Fibroblast of skin of right biceps (primary cell): ENCODE results near the gene ORC5.

ENCODE experiments used
- DNase-seq: peaks from one replicate; pipeline ENCODE4 v3.0.0-alpha.2; 2013

The ORC5 gene

GRCh38 chr7:104124469-104124868 is 83.3 kb downstream of the ORC5 start:
- no peak for DNase-seq

GRCh38 chr7:104123786-104124185 is 84.0 kb downstream of the ORC5 start:
- peak; percentile 7 for DNase-seq

GRCh38 chr7:104113788-104114187 is 94.0 kb downstream of the ORC5 start:
- DNase-seq, result no peak

- no peak for DNase-seq
These were observed 95.2 kb downstream of the ORC5 start for GRCh38 chr7:104112623-104113022.

- DNase-seq, result no peak
These were observed 96.5 kb downstream of the ORC5 start for GRCh38 chr7:104111271-104111670.

- DNase-seq, result no peak
These were observed 101.5 kb downstream of the ORC5 start for GRCh38 chr7:104106108-104106905.

GRCh38 chr7:104098890-104099289 is 108.9 kb downstream of the ORC5 start:
- DNase-seq, result no peak

GRCh38 chr7:104096683-104097082 is 111.1 kb downstream of the ORC5 start:
- no peak for DNase-seq

GRCh38 chr7:104093127-104093526 is 114.7 kb downstream of the ORC5 start:
- DNase-seq, result no peak

GRCh38 chr7:104091242-104091641 is 116.6 kb downstream of the ORC5 start:
- no peak for DNase-seq

GRCh38 chr7:104089612-104090011 is 118.2 kb downstream of the ORC5 start:
- DNase-seq, result no peak

- DNase-seq, result no peak
These were observed 118.8 kb downstream of the ORC5 start for GRCh38 chr7:104089061-104089460.
